Neural progenitor cell (in vitro differentiated cells): ENCODE results near the gene SLCO4A1. TPM values are rescaled to one million over a fixed set of nuclear protein-coding genes. Genes with fewer than 3 reads are reported as not detected.
A peak's percentile ranks its signal among the peaks of the same experiment; 100 is the strongest.
"Not testable (repeated sequence)": the region's sequence is repeated elsewhere in the genome, so short reads cannot be mapped to it uniquely, and the experiment has no call there.

ENCODE experiments used
- DNase-seq: peaks from one replicate; pipeline ENCODE4 v3.0.0-alpha.2; 2016; ENCODE audit warnings: low spot score
- H2AFZ ChIP-seq: fragments of 200-600 bp; sonication (generic); replicated peaks from 2 replicates; pipeline ENCODE4 v1.6.1; 2016; ENCODE audit warnings: antibody characterized with exemption
- H3F3A ChIP-seq: fragments of 200-600 bp; sonication (generic); 2 replicates; pipeline ENCODE4 v1.6.1; 2016; ENCODE audit warnings: antibody characterized with exemption, low read depth
- H3K27ac ChIP-seq: fragments of 200-600 bp; sonication (generic); 2 replicates; pipeline ENCODE4 v1.5.1; 2016; ENCODE audit warnings: mild to moderate bottlenecking
- H3K27me3 ChIP-seq: fragments of 200-600 bp; sonication (generic); 2 replicates; pipeline ENCODE4 v1.6.1; 2016; ENCODE audit warnings: mild to moderate bottlenecking, moderate library complexity
- H3K36me3 ChIP-seq: fragments of 200-600 bp; sonication (generic); 2 replicates; pipeline ENCODE4 v1.5.1; 2016
- H3K4me1 ChIP-seq: fragments of 200-600 bp; sonication (generic); 2 replicates; pipeline ENCODE4 v1.6.1; 2016; ENCODE audit warnings: mixed run types
- H3K4me2 ChIP-seq: fragments of 200-600 bp; sonication (generic); 2 replicates; pipeline ENCODE4 v1.6.1; 2016
- H3K4me3 ChIP-seq: fragments of 200-600 bp; sonication (generic); 2 replicates; pipeline ENCODE4 v1.5.1; 2016
- H3K79me2 ChIP-seq: fragments of 200-600 bp; sonication (generic); 2 replicates; pipeline ENCODE4 v1.6.1; 2016; ENCODE audit warnings: low read depth
- H3K9ac ChIP-seq: fragments of 200-600 bp; sonication (generic); 2 replicates; pipeline ENCODE4 v1.6.1; 2016
- H3K9me3 ChIP-seq: fragments of 200-600 bp; sonication (generic); 2 replicates; pipeline ENCODE4 v1.5.1; 2016; ENCODE audit warnings: low read depth
- H4K20me1 ChIP-seq: fragments of 200-600 bp; sonication (generic); 2 replicates; pipeline ENCODE4 v1.6.1; 2016; ENCODE audit warnings: low read depth
- H3K27ac Mint-ChIP-seq: 3 replicates; pipeline ENCODE4 v1.8.0; 2021; ENCODE audit warnings: mixed read lengths
- H3K27me3 Mint-ChIP-seq: 2 replicates; pipeline ENCODE4 v1.8.0; 2022; ENCODE audit warnings: low read depth, mild to moderate bottlenecking, inconsistent platforms, moderate library complexity, mixed read lengths; ENCODE audit not compliant: insufficient read depth
- H3K36me3 Mint-ChIP-seq: 3 replicates; pipeline ENCODE4 v1.8.0; 2021; ENCODE audit warnings: mixed read lengths
- H3K4me1 Mint-ChIP-seq: 3 replicates; pipeline ENCODE4 v1.8.0; 2021; ENCODE audit warnings: mixed read lengths
- H3K4me3 Mint-ChIP-seq: 3 replicates; pipeline ENCODE4 v1.8.0; 2021; ENCODE audit warnings: mild to moderate bottlenecking, moderate library complexity, mixed read lengths
- H3K9me3 Mint-ChIP-seq: 3 replicates; pipeline ENCODE4 v1.8.0; 2020; ENCODE audit warnings: mixed read lengths
- EZH2 ChIP-seq: fragments of 200-600 bp; sonication (generic); IDR thresholded peaks from 2 replicates; pipeline ENCODE4 v1.6.1; 2017; ENCODE audit warnings: antibody characterized with exemption, mild to moderate bottlenecking, moderate library complexity
- EZH2phosphoT487 ChIP-seq: fragments of 200-600 bp; sonication (generic); IDR thresholded peaks from 2 replicates; pipeline ENCODE4 v1.6.1; 2017; ENCODE audit warnings: antibody characterized with exemption
- total RNA-seq: library from RNA; depleted of rRNA; stranded (reverse); fragments of >200 nt; gene quantifications from 2 replicates; pipeline ENCODE4 v1.2.3, GENCODE V29; 2015; ENCODE audit warnings: low replicate concordance
- TF ChIP-seq, protein P1 (sequence below): fragments of 200-600 bp; sonication (generic); IDR thresholded peaks from 2 replicates; pipeline ENCODE4 v1.5.1; 2017; ENCODE audit warnings: antibody characterized with exemption, mild to moderate bottlenecking

The SLCO4A1 gene
- total RNA-seq, 1 donor from 2014 or later, result 0.88 TPM

DNA sequence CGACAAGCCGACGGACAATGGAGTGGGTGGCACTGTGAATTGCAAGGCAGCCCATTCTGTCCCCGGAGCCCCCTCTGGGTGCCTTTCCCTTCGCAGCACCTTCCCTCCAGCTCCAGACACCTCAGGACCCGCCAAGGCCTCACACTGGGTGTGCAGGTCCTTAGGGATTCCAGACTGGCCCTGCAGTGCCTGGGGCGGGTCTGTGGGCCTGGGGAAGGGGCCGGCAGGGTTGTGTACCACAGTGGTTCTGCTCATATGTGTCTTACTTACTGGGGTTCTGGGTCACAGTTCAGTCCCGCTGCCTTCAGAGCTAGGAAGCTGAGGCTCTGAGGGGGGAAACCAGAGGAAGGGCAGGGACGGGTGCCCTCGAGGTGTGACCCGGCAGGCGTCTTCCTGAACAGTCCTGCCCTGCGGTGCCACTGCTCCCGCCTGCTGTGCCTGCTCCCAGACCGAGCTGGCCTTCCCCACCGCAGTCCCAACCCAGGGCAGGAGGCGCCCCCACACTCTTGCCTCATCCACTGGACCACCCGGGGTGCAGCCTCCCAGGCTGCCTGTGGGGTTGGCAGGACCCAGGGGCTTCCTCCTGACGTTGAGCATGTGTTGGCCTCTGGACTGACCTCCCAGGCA, 16.3 kb upstream of the SLCO4A1 start:
- no peak for DNase-seq
- Histone ChIP-seq H3K9ac (no peak overlapping the region), H3F3A (no peaks in the 10 kb centered on the region), H3K4me3 (no peak overlapping the region), H3K4me1 (peaks cover 12% of the 10 kb centered on the region), H4K20me1 (no peaks in the 10 kb centered on the region), H3K79me2 (no peaks in the 10 kb centered on the region), H3K9me3 (no peaks in the 10 kb centered on the region), H3K36me3 (no peaks in the 10 kb centered on the region), H3K4me2 (no peak overlapping the region), H3K27me3 (no peaks in the 10 kb centered on the region), H3K27ac (no peak overlapping the region), H2AFZ (no peak overlapping the region)
- no peak for TF ChIP-seq EZH2
- TF ChIP-seq EZH2phosphoT487, result no peak
- TF ChIP-seq, protein P1, sequence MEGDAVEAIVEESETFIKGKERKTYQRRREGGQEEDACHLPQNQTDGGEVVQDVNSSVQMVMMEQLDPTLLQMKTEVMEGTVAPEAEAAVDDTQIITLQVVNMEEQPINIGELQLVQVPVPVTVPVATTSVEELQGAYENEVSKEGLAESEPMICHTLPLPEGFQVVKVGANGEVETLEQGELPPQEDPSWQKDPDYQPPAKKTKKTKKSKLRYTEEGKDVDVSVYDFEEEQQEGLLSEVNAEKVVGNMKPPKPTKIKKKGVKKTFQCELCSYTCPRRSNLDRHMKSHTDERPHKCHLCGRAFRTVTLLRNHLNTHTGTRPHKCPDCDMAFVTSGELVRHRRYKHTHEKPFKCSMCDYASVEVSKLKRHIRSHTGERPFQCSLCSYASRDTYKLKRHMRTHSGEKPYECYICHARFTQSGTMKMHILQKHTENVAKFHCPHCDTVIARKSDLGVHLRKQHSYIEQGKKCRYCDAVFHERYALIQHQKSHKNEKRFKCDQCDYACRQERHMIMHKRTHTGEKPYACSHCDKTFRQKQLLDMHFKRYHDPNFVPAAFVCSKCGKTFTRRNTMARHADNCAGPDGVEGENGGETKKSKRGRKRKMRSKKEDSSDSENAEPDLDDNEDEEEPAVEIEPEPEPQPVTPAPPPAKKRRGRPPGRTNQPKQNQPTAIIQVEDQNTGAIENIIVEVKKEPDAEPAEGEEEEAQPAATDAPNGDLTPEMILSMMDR, result no peak
- Mint-ChIP-seq H3K27me3 (peaks cover 9% of the 10 kb centered on the region), H3K4me1 (peaks cover 24% of the 10 kb centered on the region), H3K9me3 (no peaks in the 10 kb centered on the region), H3K27ac (no peak overlapping the region), H3K36me3 (no peaks in the 10 kb centered on the region), H3K4me3 (no peak overlapping the region)

- not testable (repeated sequence) for H3K9me3 Mint-ChIP-seq, H3K27me3 ChIP-seq, H4K20me1 ChIP-seq, H3K4me3 ChIP-seq, H3K27ac Mint-ChIP-seq, H3K36me3 ChIP-seq, H3K36me3 Mint-ChIP-seq, H3K4me2 ChIP-seq, H3K27ac ChIP-seq, H3K4me3 Mint-ChIP-seq, H3K79me2 ChIP-seq, H3K9ac ChIP-seq, DNase-seq, H2AFZ ChIP-seq, H3F3A ChIP-seq, H3K9me3 ChIP-seq
- peaks cover 12% of the 10 kb centered on the region for H3K4me1 ChIP-seq
- Mint-ChIP-seq H3K4me1 (peaks cover 24% of the 10 kb centered on the region), H3K27me3 (peaks cover 14% of the 10 kb centered on the region)
Observed at GRCh38 chr20:62627425-62627824, 14.9 kb upstream of the SLCO4A1 start.

DNA sequence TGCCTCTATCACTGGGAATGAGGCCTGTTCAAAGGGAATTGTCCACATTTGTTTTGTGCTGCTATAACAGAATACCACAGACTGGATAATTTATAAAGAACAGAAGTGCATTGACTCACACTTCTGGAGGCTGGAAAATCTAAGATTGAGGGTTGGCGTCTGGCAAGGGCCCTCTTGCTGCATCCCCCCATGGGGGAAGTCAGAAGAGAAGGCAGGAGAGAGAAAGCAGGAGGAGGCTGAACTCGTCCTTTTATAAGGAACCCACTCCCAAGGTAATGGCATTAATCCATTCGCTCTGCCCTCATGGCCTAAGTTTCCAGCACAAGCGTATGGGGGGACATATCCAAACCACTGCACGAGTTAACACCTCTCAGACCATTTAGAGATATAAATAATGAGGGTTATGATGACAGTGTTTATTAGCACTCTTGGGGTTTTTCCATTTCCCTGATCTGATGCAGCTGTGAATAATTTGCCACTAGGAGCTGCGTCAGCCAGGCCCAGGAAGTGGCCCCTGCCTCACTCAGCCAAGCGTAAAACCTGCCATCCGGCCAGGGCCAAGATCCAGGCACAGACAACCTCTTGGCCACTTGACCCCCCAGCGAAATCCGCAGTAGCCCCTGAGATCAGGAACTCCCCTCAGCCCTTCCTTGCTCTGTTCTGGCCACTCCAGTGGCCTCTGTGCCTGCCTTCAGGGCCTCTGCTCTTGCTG, 14.2 kb upstream of the SLCO4A1 start:
- H3K27me3 Mint-ChIP-seq, result peaks cover 18% of the 10 kb centered on the region
- Histone ChIP-seq H3K36me3 (no peaks in the 10 kb centered on the region), H3K9ac (no peak overlapping the region), H3K4me3 (no peak overlapping the region), H3K79me2 (no peaks in the 10 kb centered on the region), H2AFZ (no peak overlapping the region), H3K27ac (no peak overlapping the region), H3K4me2 (no peak overlapping the region), H3F3A (no peaks in the 10 kb centered on the region), H3K27me3 (no peaks in the 10 kb centered on the region), H3K9me3 (no peaks in the 10 kb centered on the region), H4K20me1 (no peaks in the 10 kb centered on the region), H3K4me1 (peaks cover 12% of the 10 kb centered on the region)
- peak overlapping the region; percentile 48 for H3K4me3 Mint-ChIP-seq
- TF ChIP-seq EZH2 (no peak), EZH2phosphoT487 (no peak)
- TF ChIP-seq, protein P1, result no peak
- DNase-seq, result no peak
- peaks cover 24% of the 10 kb centered on the region for H3K4me1 Mint-ChIP-seq
- H3K9me3 Mint-ChIP-seq, result no peaks in the 10 kb centered on the region
- no peaks in the 10 kb centered on the region for H3K36me3 Mint-ChIP-seq
- no peak overlapping the region for H3K27ac Mint-ChIP-seq

- Histone ChIP-seq H3K4me3 (no peak overlapping the region), H3K9ac (no peak overlapping the region)
- no peaks in the 10 kb centered on the region for H3K36me3 Mint-ChIP-seq
Observed at GRCh38 chr20:62628691-62629090, 13.6 kb upstream of the SLCO4A1 start.

More at GRCh38 chr20:62628691-62629090, 13.6 kb upstream of the SLCO4A1 start:
- Mint-ChIP-seq H3K27ac (no peak overlapping the region), H3K4me1 (peaks cover 21% of the 10 kb centered on the region), H3K4me3 (peak overlapping the region; percentile 48), H3K9me3 (no peaks in the 10 kb centered on the region), H3K27me3 (peaks cover 22% of the 10 kb centered on the region)
- H3K36me3 ChIP-seq, result no peaks in the 10 kb centered on the region
- TF ChIP-seq EZH2 (no peak), EZH2phosphoT487 (no peak)
- TF ChIP-seq, protein P1, result no peak
- no peaks in the 10 kb centered on the region for H3K27me3 ChIP-seq
- no peak for DNase-seq
- no peak overlapping the region for H3K27ac ChIP-seq
- peaks cover 7% of the 10 kb centered on the region for H3K4me1 ChIP-seq
- H3F3A ChIP-seq, result no peaks in the 10 kb centered on the region
- no peaks in the 10 kb centered on the region for H4K20me1 ChIP-seq
- H3K79me2 ChIP-seq, result no peaks in the 10 kb centered on the region
- no peaks in the 10 kb centered on the region for H3K9me3 ChIP-seq
- no peak overlapping the region for H2AFZ ChIP-seq
- no peak overlapping the region for H3K4me2 ChIP-seq
